Ramos (cell line): ENCODE results near the gene REEP1.

Experiments
- in situ Hi-C: fragments of 300-500 bp; cut with MboI; formaldehyde crosslinking; loops from one replicate; pipeline ENCODE4 v1.14.3; 2022; ENCODE audit warnings: low sequenced_read_pairs; ENCODE audit not compliant: unreplicated experiment

REEP1 gene

GRCh38 chr2:86171295-86171694 lies 166.1 kb downstream of the REEP1 start:
- in situ Hi-C loops: no loop called here

DNA sequence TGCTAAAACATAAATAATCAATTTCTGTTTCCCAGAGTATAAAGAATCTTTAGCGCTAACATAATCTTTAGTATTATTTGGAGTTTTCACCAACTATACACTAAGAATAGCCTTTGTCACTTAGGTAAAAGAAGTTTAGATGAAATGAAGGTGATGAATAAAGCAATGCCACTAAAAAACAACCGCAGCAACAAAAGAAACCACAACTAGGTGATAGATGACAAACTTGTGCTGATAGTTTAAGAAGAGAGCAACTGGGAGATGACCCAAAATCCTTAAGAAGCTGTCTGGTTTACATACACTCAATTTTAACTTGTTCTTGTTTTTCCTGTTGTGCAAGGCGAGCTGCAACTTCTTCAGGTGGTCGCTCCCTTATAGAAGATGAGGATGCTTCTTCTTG lies 167.0 kb downstream of the REEP1 start:
- in situ Hi-C loops: no loop called here
